ENCODE results near the gene SLC28A2. TPM values are rescaled to one million over a fixed set of nuclear protein-coding genes. Genes with fewer than 3 reads are reported as not detected.

SLC28A2 gene, protein sequence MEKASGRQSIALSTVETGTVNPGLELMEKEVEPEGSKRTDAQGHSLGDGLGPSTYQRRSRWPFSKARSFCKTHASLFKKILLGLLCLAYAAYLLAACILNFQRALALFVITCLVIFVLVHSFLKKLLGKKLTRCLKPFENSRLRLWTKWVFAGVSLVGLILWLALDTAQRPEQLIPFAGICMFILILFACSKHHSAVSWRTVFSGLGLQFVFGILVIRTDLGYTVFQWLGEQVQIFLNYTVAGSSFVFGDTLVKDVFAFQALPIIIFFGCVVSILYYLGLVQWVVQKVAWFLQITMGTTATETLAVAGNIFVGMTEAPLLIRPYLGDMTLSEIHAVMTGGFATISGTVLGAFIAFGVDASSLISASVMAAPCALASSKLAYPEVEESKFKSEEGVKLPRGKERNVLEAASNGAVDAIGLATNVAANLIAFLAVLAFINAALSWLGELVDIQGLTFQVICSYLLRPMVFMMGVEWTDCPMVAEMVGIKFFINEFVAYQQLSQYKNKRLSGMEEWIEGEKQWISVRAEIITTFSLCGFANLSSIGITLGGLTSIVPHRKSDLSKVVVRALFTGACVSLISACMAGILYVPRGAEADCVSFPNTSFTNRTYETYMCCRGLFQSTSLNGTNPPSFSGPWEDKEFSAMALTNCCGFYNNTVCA
- total RNA-seq: 10 to 100 TPM in 1 of 5 donors, 1 to 10 TPM in 3, not detected in 1; 1.8 to 48.8 (median 6.1) TPM
- 1 to 10 TPM in 1 of 3 donors, under 1 TPM in 2; 0.06 to 1.8 (median 0.25) TPM for polyA plus RNA-seq
- long read RNA-seq, donor 1, full-length matches to known transcripts: 4 of 21 reads
- long read RNA-seq, donor 1, partial matches to known transcripts: 17 of 21 reads
- long read RNA-seq, donor 1, other reads (novel, unspliced or antisense): 0 of 21 reads
- long read RNA-seq, donor 2, full-length matches to known transcripts: 3 of 3 reads
- long read RNA-seq, donor 2, partial matches to known transcripts: 0 of 3 reads
- long read RNA-seq, donor 2, other reads (novel, unspliced or antisense): 0 of 3 reads
- long read RNA-seq, donor 3, full-length matches to known transcripts: 2 of 9 reads
- long read RNA-seq, donor 3, partial matches to known transcripts: 7 of 9 reads
- long read RNA-seq, donor 3, other reads (novel, unspliced or antisense): 0 of 9 reads
- long read RNA-seq, donor 4, full-length matches to known transcripts: 1 of 1 reads
- long read RNA-seq, donor 4, partial matches to known transcripts: 0 of 1 reads
- long read RNA-seq, donor 4, other reads (novel, unspliced or antisense): 0 of 1 reads
- long read RNA-seq, donor 5, full-length matches to known transcripts: 2 of 2 reads
- long read RNA-seq, donor 5, partial matches to known transcripts: 0 of 2 reads
- long read RNA-seq, donor 5, other reads (novel, unspliced or antisense): 0 of 2 reads
- long read RNA-seq, donor 6, full-length matches to known transcripts: 9 of 77 reads
- long read RNA-seq, donor 6, partial matches to known transcripts: 68 of 77 reads
- long read RNA-seq, donor 6, other reads (novel, unspliced or antisense): 0 of 77 reads
- long read RNA-seq, donor 7, full-length matches to known transcripts: 3 of 13 reads
- long read RNA-seq, donor 7, partial matches to known transcripts: 10 of 13 reads
- long read RNA-seq, donor 7, other reads (novel, unspliced or antisense): 0 of 13 reads
- long read RNA-seq, donor 8, full-length matches to known transcripts: 4 of 4 reads
- long read RNA-seq, donor 8, partial matches to known transcripts: 0 of 4 reads
- long read RNA-seq, donor 8, other reads (novel, unspliced or antisense): 0 of 4 reads
- long read RNA-seq, donor 9, full-length matches to known transcripts: 1 of 6 reads
- long read RNA-seq, donor 9, partial matches to known transcripts: 5 of 6 reads
- long read RNA-seq, donor 9, other reads (novel, unspliced or antisense): 0 of 6 reads
- long read RNA-seq, donor 10, full-length matches to known transcripts: 2 of 7 reads
- long read RNA-seq, donor 10, partial matches to known transcripts: 5 of 7 reads
- long read RNA-seq, donor 10, other reads (novel, unspliced or antisense): 0 of 7 reads

DNA sequence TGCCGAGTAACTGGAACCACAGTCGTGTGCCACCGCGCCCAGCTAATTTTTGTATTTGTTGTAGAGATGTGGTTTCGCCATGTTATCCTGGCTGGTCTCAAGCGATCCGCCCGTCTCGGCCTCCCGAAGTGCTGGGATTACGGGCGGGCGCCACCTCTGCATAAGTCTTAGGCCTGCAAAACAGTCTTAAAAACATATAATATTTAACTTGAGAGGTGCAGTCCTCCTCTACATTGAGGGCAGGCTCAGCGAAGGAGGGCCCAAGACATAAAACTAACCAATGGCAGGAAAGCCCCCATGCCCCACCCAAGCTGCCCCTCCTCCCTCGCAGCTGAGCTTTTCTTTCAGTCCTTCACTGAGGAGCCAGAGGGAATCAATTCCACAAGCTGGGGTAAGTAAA, at the start of gene SLC28A2:
Gene SLC28A2 (plus strand): TSS at position 347 of the 400 bp plus-strand sequence. CDS start 982 bp downstream, outside the sequence.
- H3K9me3 ChIP-seq: no peaks in the 10 kb centered on the region
- no peaks in the 10 kb centered on the region for H3K36me3 ChIP-seq
- no peak within 1 kb of the TSS for H3K27ac ChIP-seq
- DNase-seq: peak in 1 of 2 donors; percentile 73
- peak within 1 kb of the TSS in 2 of 4 donors; percentile 7 to 11 for H3K4me3 ChIP-seq
- no peaks in the 10 kb centered on the region for H3K27me3 ChIP-seq
- no peak for TF ChIP-seq POLR2AphosphoS5 (IDR thresholded peaks at IDR 0.05)
- no peak for TF ChIP-seq CTCF (IDR thresholded peaks at IDR 0.05)
- no peak for TF ChIP-seq POLR2A (IDR thresholded peaks at IDR 0.05)
- TF ChIP-seq EP300 (IDR thresholded peaks at IDR 0.05): no peak
- WGBS, 5 donors: 83 to 95% (median 91%) methylated on average over 12 to 15 of the region's 15 CpGs
- intact Hi-C loops (cut with DNase I; ENCODE audit: low total_unique reads): no loop called here
- H3K4me1 ChIP-seq: peaks cover 0 to 17% (median 10%) of the 10 kb centered on the region in 4 donors

GRCh38 chr15:45203182-45203581, 48.9 kb upstream of the SLC28A2 start:
- Histone ChIP-seq H3K4me1 (peaks cover 0 to 19% (median 13%) of the 10 kb centered on the region in 4 donors), H3K9me3 (no peaks in the 10 kb centered on the region), H3K27me3 (no peaks in the 10 kb centered on the region), H3K27ac (no peak overlapping the region), H3K4me3 (no peak overlapping the region), H3K36me3 (no peaks in the 10 kb centered on the region)
- DNase-seq: no peak
- TF ChIP-seq CTCF (IDR thresholded peaks at IDR 0.05): no peak
- intact Hi-C loops (cut with DNase I; ENCODE audit: low total_unique reads): loop anchor here (10.0 kb wide), 1 partner anchor 202 kb away; a partner anchor contains a TSS
- WGBS, 5 donors: 38 to 61% (median 42%) methylated on average over 4 of the region's 4 CpGs

DNA sequence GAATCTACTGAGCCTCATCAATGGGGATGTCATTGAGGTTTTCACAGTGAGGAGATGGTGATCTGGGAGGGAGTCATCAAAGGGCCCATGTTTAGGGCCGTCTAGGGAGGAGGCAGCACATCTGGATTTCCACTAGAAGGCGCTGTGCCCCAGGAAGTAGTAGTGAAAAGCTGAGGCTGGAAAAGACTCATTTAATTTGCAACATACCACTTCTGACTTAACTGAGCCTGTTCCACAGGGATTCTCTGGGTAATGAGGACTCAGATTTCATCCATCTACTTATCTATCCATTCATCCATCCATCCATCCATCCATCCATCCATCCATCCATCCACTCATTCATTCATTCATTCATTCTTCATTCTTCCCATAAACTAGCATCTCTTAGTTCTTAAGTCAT, 46.8 kb upstream of the SLC28A2 start:
- WGBS, 5 donors: 1 to 8% (median 4%) methylated on average over 2 of the region's 2 CpGs
- peak; percentile 79 to 87 for DNase-seq
- no peak overlapping the region for H3K4me3 ChIP-seq
- intact Hi-C loops (cut with DNase I; ENCODE audit: low total_unique reads): loop anchor here (10.0 kb wide), 1 partner anchor 200 kb away; a partner anchor contains a TSS
- peaks cover 0 to 11% (median 2%) of the 10 kb centered on the region in 4 donors for H3K4me1 ChIP-seq
- no peaks in the 10 kb centered on the region for H3K9me3 ChIP-seq
- H3K27me3 ChIP-seq: no peaks in the 10 kb centered on the region
- peak in 5 of 7 experiments; percentile 64 to 86 (median 81) for TF ChIP-seq CTCF (IDR thresholded peaks at IDR 0.05)
- TF ChIP-seq POLR2A (IDR thresholded peaks at IDR 0.05): no peak
- H3K36me3 ChIP-seq: no peaks in the 10 kb centered on the region
- H3K27ac ChIP-seq: no peak overlapping the region

All from stomach (tissue), 19 donors.